ENCODE results near the gene CTPS2.
"Not testable (repeated sequence)": the region's sequence is repeated elsewhere in the genome, so short reads cannot be mapped to it uniquely, and the experiment has no call there.

CTPS2 gene

DNA sequence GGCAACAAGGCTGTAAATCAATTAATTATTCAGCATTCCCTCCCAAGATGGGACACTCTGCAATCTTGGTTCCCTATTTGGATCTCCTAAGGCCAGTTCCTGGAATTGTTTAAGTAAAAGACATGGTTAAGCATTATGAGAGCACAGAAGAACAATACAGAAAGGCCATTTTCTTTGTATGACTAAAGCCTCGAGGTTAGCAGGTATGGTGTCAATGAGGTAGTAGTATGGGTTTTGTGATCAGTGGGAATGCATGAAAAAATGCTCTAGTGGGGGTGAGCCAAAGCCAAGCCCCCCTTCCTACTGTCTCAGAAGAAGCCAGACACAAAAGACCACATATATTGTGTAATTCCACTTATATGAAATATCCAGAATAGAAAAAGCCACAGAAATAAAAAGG lies 124.2 kb downstream of the CTPS2 start:
- DNase-seq (no peak), ATAC-seq (no peak)
- no peaks in the 10 kb centered on the region for H3K27me3 Mint-ChIP-seq
- H3K4me1 Mint-ChIP-seq = peaks cover 13% of the 10 kb centered on the region
- H3K9me3 Mint-ChIP-seq = peaks cover 2% of the 10 kb centered on the region
- H3K4me3 Mint-ChIP-seq = no peak overlapping the region
- no peak overlapping the region for H3K27ac Mint-ChIP-seq
- peaks cover 2% of the 10 kb centered on the region for H3K36me3 Mint-ChIP-seq (ENCODE audit: low read depth)

DNA sequence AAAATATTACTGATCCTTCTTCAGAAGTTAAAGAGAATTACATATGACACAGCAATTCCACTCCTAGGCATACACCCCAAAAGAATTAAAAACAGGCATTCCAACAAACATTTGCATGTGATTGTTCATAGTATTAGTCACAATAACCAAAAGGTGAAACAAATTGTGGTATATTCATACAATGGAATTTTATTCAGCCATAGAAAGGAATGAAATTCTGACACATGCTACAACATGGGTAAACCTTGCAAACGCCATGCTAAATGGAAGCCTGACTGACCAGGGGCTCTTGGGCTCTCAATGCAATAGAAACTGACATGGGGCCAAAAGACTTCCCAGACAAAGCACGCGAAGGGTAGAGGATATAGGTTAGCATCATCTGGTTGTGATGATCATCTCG lies 124.6 kb downstream of the CTPS2 start:
- Mint-ChIP-seq H3K9me3 (peaks cover 6% of the 10 kb centered on the region), H3K27ac (no peak overlapping the region), H3K27me3 (no peaks in the 10 kb centered on the region), H3K36me3 (ENCODE audit: low read depth) (peaks cover 2% of the 10 kb centered on the region), H3K4me3 (no peak overlapping the region), H3K4me1 (peaks cover 11% of the 10 kb centered on the region)
- ATAC-seq = no peak
- DNase-seq = no peak

DNA sequence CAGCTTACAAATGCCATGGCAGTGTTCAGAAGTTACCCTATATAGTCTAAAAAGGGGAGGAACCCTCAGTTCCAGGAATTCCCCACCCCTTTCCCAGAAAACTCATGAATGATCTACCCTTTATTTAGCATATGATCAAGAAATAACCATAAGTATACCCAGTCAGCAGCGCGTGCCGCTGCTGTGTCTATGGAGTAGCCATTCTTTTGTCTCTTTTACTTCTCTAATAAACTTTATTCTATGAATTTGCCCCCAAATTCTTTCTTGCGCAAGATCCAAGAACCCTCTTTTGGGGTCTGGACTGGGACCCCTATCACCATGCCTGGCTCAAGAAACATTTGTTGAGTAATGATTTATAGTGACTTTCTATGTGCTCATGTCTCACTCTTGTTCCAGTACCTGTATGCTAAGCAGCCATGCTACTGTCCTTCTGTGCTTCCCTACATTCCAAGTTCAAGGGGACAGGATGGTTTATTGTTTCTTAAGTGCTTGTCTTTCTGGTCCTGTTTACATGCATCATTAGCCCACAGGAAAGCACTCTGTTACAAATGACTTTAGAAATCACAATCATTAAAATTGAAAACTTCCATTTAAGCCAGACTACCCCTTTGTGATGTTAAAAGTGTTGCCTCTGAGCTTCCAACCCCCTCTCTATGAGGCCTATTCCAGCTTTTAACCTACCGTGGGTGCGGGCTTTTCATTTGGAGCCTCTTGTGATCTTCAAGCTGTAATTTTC lies 125.9 kb downstream of the CTPS2 start:
- Mint-ChIP-seq H3K36me3 (ENCODE audit: low read depth) (peaks cover 2% of the 10 kb centered on the region), H3K4me1 (peaks cover 7% of the 10 kb centered on the region), H3K4me3 (no peak overlapping the region), H3K27me3 (no peaks in the 10 kb centered on the region), H3K27ac (no peak overlapping the region), H3K9me3 (peaks cover 11% of the 10 kb centered on the region)
- ATAC-seq (no peak), DNase-seq (no peak)

DNA sequence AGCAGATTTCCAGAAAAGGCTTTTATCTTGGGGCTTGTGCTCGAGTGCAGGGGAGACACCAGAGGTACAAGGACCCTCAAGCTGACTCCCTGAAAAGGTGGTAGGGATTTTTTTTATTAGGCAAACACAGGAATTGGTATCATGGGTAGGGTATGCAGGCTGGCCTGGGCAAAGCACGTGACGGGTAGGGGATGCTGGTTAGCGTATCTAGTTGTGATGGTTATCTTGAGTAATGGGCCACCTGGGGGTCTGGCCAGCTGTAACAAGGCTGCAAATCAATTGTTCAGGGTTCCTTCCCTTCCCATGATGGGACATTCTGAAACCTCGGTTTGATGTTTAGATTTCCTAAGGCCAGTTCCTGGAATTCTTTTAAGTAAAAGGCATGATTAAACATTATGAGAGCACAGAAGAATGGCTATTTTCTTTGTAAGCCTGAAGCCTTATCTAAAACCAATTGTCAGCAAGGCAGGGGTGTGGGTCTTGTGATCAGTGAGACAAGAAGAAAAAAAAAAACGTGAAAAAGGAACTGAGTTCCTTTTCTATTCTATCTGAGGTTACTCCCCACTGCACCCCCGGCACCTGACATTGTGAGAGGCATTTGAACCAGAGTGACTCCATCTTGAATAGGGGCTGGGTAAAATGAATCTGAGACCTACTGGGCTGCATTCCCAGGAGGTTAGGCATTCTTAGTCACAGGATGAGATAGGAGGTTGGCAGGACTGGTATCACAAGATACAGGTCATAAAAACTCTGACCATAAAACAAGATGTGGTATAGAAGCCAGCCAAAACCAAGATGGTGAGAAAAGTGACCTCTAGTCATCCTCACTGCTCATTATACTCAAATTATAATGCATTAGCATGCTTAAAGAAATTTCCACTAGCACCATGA lies 126.7 kb downstream of the CTPS2 start:
- ATAC-seq (no peak), DNase-seq (no peak)
- no peak overlapping the region for H3K4me3 Mint-ChIP-seq
- H3K27me3 Mint-ChIP-seq = no peaks in the 10 kb centered on the region
- H3K4me1 Mint-ChIP-seq = peaks cover 7% of the 10 kb centered on the region
- H3K27ac Mint-ChIP-seq = no peak overlapping the region
- peaks cover 11% of the 10 kb centered on the region for H3K9me3 Mint-ChIP-seq
- H3K36me3 Mint-ChIP-seq (ENCODE audit: low read depth) = no peaks in the 10 kb centered on the region

DNA sequence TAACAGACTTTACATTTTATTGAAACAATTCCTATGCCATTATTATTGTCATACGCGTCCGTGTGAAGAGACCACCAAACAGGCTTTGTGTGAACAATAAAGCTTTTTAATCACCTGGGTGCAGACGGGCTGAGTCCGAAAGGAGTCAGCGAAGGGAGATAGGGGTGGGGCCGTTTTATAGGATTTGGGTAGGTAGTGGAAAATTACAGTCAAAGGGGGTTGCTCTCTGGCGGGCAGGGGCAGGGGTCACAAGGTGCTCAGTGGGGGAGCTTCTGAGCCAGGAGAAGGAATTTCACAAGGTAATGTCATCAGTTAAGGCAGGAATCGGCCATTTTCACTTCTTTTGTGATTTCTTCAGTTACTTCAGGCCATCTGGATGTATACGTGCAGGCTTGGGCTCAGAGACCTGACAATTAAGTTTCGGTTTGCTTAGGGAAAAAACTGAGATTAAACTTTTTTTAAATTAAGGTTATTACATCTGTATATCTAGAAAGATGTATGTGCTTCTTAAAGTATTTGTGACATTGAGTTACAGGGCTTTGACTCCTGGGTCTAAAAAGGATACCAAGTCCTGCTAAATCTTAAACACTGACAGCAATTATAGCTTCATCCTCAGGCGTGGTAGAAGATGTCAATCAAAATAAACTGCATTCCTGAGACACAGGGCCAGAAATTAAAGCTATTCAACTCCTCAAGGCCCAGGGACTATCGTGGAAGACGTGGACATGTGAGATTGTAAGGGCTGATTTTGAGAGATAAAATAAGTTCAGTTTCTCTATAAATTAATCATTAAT lies 132.3 kb downstream of the CTPS2 start:
- peaks cover 11% of the 10 kb centered on the region for H3K9me3 Mint-ChIP-seq
- not testable (repeated sequence) for ATAC-seq; H3K4me3 Mint-ChIP-seq; H3K36me3 Mint-ChIP-seq (ENCODE audit: low read depth); H3K4me1 Mint-ChIP-seq; H3K27me3 Mint-ChIP-seq; H3K27ac Mint-ChIP-seq; DNase-seq

DNA sequence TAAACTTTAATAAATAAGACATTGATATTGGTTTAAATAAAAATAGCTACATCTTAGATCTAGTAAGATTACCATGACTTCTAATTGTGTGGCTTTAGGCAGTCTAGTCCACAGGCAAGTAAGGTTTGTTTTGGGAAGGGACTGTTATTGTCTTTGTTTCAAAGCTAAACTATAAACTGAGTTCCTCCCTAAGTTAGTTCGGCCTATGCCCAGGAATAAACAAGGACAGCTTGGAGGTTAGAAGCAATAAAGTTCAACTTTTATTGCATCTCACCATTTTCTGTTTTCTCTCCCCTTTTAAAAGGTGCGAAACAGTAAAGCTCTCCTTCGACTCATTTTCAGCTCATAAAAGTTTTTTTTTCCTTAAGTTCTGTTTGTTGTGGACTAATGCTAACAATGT lies 133.0 kb downstream of the CTPS2 start:
- H3K27ac Mint-ChIP-seq = no peak overlapping the region
- ATAC-seq (no peak), DNase-seq (no peak)
- no peaks in the 10 kb centered on the region for H3K4me1 Mint-ChIP-seq
- H3K36me3 Mint-ChIP-seq (ENCODE audit: low read depth) = no peaks in the 10 kb centered on the region
- H3K9me3 Mint-ChIP-seq = peaks cover 11% of the 10 kb centered on the region
- no peak overlapping the region for H3K4me3 Mint-ChIP-seq
- H3K27me3 Mint-ChIP-seq = no peaks in the 10 kb centered on the region

DNA sequence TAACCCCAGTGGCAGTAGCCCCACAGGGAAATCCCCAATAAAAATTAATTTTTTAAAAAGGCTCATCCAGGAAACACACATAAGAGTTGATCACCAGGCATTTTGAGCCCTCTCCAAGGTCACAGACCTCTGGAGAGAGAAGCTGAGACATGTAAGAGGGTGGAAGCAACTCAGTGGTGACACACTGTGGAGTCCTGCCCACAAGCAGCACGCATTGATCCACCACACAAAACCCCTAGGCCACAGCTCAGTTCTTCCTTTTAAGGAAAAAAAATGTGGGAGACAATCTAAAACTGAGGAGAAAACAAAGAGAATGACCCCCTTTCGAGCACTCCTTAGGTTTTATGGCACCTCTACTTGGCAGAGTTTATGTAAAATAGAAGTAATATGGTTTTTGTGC lies 134.3 kb downstream of the CTPS2 start:
- H3K27me3 Mint-ChIP-seq = no peaks in the 10 kb centered on the region
- DNase-seq (no peak), ATAC-seq (no peak)
- H3K4me3 Mint-ChIP-seq = no peak overlapping the region
- H3K9me3 Mint-ChIP-seq = peaks cover 8% of the 10 kb centered on the region
- H3K27ac Mint-ChIP-seq = no peak overlapping the region
- H3K4me1 Mint-ChIP-seq = peaks cover 2% of the 10 kb centered on the region
- no peaks in the 10 kb centered on the region for H3K36me3 Mint-ChIP-seq (ENCODE audit: low read depth)

DNA sequence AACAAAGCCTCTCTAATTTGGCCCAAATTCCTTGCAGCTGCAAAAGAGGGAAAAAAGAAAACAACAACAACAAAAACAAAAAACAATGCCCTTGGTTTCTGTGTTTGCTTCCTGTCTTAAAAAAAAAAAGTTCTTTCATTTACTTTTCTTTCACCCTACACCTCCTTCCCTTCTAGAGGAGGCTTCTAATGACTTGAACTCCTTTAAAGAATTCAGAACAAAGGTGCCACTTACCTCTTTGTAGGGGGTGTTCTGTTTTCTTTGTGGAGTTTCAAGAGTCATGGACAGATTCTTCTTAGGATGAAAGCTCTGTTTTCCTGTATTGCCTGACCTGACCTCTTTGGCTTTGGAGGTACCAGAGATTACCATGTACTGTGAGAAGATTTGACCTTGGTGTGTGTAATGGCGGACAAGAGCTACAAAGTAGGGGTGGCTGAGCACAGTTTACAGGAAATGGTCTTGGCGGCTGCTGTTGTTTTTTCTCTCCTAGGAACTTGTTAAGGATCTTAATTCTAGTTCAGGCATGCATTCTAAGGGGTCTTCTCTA lies 134.9 kb downstream of the CTPS2 start:
- DNase-seq (no peak), ATAC-seq (no peak)
- Mint-ChIP-seq H3K36me3 (ENCODE audit: low read depth) (no peaks in the 10 kb centered on the region), H3K27me3 (no peaks in the 10 kb centered on the region), H3K9me3 (peaks cover 2% of the 10 kb centered on the region), H3K27ac (no peak overlapping the region), H3K4me3 (no peak overlapping the region), H3K4me1 (peaks cover 2% of the 10 kb centered on the region)

DNA sequence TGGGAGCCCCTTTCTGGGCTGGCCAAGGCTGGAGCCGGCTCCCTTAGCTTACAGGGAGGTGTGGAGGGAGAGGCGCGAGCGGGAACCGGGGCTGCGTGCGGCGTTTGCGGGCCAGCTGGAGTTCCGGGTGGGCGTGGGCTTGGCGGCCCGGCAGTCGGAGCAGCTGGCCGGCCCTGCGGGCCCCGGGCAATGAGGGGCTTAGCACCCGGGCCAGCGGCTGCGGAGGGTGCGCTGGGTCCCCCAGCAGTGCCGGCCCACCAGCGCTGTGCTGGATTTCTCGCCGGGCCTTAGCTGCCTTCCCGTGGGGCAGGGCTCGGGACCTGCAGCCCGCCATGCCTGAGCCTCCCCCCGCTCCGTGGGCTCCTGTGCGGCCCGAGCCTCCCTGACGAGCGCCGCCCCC lies 137.1 kb downstream of the CTPS2 start:
- H3K27ac Mint-ChIP-seq; DNase-seq; H3K27me3 Mint-ChIP-seq; ATAC-seq; H3K4me3 Mint-ChIP-seq; H3K36me3 Mint-ChIP-seq (ENCODE audit: low read depth); H3K4me1 Mint-ChIP-seq; H3K9me3 Mint-ChIP-seq: not testable (repeated sequence)

DNA sequence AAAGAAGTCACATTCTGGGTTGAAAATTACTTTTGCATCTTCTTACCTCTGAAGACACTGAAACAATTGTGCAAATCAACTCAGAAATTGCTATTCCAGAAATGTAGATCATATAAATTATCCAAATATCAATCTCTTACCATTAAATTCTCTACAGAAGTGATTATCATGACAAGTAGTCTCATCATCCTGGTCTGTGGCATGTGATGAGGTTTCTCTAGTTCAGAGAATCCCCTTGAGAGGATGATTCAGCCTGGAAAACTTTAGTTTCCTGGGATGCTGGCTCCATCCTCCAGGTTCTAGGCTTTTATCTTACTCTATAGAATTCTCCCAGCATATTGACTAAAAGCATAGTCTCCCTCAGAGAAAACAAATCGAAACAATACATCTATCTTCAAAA lies 138.7 kb downstream of the CTPS2 start:
- DNase-seq = no peak
- H3K27me3 Mint-ChIP-seq = no peaks in the 10 kb centered on the region
- H3K36me3 Mint-ChIP-seq (ENCODE audit: low read depth) = no peaks in the 10 kb centered on the region
- peaks cover 2% of the 10 kb centered on the region for H3K4me1 Mint-ChIP-seq
- H3K4me3 Mint-ChIP-seq = no peak overlapping the region
- no peaks in the 10 kb centered on the region for H3K9me3 Mint-ChIP-seq
- no peak for ATAC-seq
- no peak overlapping the region for H3K27ac Mint-ChIP-seq

DNA sequence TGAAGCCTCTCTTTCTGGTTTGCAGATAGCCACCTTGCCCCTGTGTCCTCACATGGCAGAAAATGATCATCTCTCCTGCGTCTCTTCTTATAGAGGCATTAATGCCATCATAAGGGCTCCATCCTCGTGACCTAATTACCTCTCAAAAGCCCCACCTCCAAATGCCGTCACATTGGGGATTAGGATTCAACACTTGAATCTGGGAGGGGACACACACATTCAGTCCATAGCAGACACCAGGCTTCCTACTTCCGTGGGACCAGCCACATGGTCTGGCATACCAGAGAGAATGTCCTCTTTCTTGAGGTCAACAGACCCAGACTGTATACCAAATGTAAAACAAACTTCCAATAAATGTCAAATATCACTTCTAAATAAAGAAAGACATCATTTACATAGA lies 144.8 kb downstream of the CTPS2 start:
- Mint-ChIP-seq H3K27ac (no peak overlapping the region), H3K4me3 (no peak overlapping the region), H3K36me3 (ENCODE audit: low read depth) (no peaks in the 10 kb centered on the region), H3K9me3 (no peaks in the 10 kb centered on the region), H3K4me1 (no peaks in the 10 kb centered on the region), H3K27me3 (no peaks in the 10 kb centered on the region)
- ATAC-seq (no peak), DNase-seq (no peak)

DNA sequence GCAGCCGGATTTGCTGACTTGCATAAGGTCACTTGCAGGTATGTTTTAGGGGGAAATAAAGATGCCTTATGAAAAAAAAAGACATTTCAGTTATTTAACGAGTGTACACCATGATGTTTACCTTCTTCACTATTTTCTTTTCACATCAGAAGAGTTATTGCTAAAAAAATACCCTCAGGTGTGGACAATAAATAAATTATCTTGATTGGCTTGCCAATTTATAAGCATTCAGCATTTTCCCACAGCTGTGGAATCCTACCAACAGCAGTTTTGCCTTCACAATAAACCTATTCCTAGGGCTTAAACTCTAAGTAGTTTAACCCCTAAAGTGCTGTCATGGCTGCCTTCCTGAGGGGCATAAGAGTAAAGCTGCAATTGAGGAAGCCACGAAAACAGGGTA lies 145.9 kb downstream of the CTPS2 start:
- no peak for ATAC-seq
- H3K4me1 Mint-ChIP-seq = no peaks in the 10 kb centered on the region
- H3K36me3 Mint-ChIP-seq (ENCODE audit: low read depth) = no peaks in the 10 kb centered on the region
- no peaks in the 10 kb centered on the region for H3K9me3 Mint-ChIP-seq
- no peak for DNase-seq
- no peaks in the 10 kb centered on the region for H3K27me3 Mint-ChIP-seq
- no peak overlapping the region for H3K27ac Mint-ChIP-seq
- H3K4me3 Mint-ChIP-seq = no peak overlapping the region

DNA sequence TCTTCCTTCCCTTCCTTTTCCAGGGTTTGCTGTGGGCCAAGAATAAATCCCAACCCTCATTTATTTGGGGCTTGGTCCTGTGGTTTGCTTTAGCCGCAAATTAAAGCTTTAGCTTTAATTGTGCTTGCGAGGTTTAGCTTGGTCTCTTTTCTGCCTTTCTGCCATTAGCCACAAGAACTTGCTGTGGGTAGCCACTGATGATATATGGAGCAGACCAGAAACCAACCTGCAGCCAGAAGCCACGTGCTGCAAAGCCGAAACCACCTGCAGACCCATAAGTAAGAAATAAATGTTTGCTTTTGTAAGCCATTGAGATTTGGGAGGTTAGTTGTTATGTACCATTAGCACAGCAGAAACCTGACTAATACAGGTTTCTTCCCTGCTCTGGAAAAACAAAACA lies 152.3 kb downstream of the CTPS2 start:
- Mint-ChIP-seq H3K36me3 (ENCODE audit: low read depth) (no peaks in the 10 kb centered on the region), H3K27ac (no peak overlapping the region), H3K27me3 (no peaks in the 10 kb centered on the region), H3K4me1 (peaks cover 6% of the 10 kb centered on the region), H3K4me3 (no peak overlapping the region), H3K9me3 (no peaks in the 10 kb centered on the region)
- ATAC-seq = no peak
- no peak for DNase-seq

DNA sequence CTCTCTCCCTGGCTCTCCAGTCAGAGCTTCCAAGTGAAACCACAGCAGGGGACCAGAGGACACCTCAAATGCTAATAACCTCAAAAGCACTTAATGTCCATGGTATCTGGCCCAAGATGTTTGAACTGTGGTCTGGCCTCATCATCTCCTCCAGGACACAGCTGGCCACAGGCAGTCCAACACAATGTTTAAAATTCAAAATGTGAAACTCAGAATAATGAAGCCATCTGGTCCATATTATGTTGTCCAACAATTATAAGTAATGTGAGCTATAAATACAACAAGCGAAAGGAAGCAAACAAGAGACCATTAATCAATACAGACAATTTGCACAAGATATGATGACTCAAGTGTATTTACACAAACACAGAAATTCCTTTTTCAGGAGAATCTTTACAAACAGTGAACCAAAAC lies 153.3 kb downstream of the CTPS2 start:
- Mint-ChIP-seq H3K4me3 (no peak overlapping the region), H3K27me3 (no peaks in the 10 kb centered on the region), H3K4me1 (peaks cover 6% of the 10 kb centered on the region), H3K36me3 (ENCODE audit: low read depth) (no peaks in the 10 kb centered on the region), H3K27ac (no peak overlapping the region), H3K9me3 (no peaks in the 10 kb centered on the region)
- no peak for ATAC-seq
- no peak for DNase-seq
